ENCODE data around the gene FAM24A. TPM values are rescaled to one million over a fixed set of nuclear protein-coding genes. Genes with fewer than 3 reads are reported as not detected.

The FAM24A gene
- total RNA-seq, 4 donors from 2014 or later: not detected

DNA sequence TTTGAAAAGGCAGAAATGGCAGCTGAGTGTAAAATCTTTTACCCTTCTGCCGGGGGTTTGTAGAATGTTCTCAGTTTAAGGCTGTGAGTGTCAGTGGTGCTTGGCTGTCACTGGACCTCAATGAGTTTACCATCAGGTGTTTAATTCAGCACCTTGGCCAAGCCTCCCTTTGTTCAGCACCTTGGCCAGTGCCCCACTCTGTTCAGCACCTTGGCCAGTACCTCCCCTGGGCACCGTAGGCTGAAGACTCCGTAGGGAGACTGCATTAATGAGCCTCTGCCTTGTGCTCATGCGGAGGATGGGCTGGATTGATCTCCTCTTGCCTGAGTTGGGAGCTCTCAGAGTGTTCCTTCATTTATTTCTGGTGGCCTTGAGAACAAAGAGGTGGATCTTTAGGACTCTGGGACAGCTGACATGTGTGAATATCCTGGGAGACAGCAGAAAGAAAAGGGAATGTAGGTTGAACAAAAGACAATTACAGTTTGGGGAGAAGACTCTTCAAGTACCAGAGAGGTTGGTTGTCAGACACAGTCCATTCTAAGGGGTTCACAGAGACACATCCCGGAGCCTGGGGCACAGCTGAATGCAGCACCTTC is 1.6 kb downstream of the FAM24A start:
- no peak for DNase-seq (ENCODE audit: low spot score in 2 of 2)
- peaks cover 0 to 5% (median 0%) of the 10 kb centered on the region in 4 donors for H3K9me3 ChIP-seq
- H3K4me1 ChIP-seq: no peaks in the 10 kb centered on the region
- WGBS, 2 donors: 22 to 27% methylated on average over 5 of the region's 5 CpGs
- H3K27ac ChIP-seq: no peak overlapping the region
- H3K4me3 ChIP-seq: no peak overlapping the region
- H3K36me3 ChIP-seq: no peaks in the 10 kb centered on the region
- TF ChIP-seq EP300 (IDR thresholded peaks at IDR 0.05) (no peak), CTCF (IDR thresholded peaks at IDR 0.05) (no peak), POLR2A (IDR thresholded peaks at IDR 0.05) (no peak)
- no peaks in the 10 kb centered on the region for H3K27me3 ChIP-seq

DNA sequence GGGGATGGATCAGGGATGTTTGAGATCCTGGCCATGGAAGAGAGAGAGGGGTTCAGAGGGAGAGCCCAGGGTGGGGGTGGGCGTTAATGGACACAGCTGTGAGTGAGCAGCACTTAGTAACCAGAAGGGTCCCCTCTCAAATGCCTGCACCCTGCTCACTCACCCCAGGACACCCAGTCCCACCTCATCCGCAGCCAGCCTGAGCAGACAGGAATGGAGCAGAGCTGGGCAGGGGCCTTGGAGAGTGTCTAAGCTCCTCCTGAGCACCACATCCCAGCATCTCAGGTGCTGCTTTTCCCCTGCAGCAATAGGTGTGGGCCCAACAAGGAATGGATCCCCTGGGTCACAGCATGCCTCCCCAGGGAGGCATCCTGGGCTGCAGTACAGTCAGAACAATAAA is 5.3 kb downstream of the FAM24A start:
- TF ChIP-seq CTCF (IDR thresholded peaks at IDR 0.05): no peak
- no peak for TF ChIP-seq EP300 (IDR thresholded peaks at IDR 0.05)
- no peak for TF ChIP-seq POLR2A (IDR thresholded peaks at IDR 0.05)
- H3K36me3 ChIP-seq: no peaks in the 10 kb centered on the region
- H3K9me3 ChIP-seq: peaks cover 0 to 5% (median 0%) of the 10 kb centered on the region in 4 donors
- no peaks in the 10 kb centered on the region for H3K27me3 ChIP-seq
- H3K4me1 ChIP-seq: no peaks in the 10 kb centered on the region
- 83 to 96% methylated on average over 2 of the region's 2 CpGs for WGBS, 2 donors
- H3K27ac ChIP-seq: no peak overlapping the region
- DNase-seq (ENCODE audit: low spot score in 2 of 2): no peak
- no peak overlapping the region for H3K4me3 ChIP-seq

DNA sequence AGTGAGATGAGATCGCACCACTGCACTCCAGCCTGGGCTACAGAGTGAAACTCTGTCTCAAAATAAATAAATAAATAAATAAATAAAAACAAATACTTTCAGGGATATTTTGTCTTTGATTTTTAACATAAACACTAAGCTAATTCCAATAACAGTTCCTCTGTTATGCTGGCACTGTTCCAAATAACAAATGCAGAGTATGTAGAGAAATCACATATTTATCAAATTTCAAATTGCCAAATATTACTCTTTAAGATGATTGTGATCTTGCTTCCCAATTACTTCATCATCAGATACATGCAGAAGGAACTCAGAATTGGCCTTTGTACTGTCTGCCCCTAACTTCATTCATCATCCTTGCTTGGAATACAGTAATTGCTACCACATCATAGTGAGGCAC is 19.7 kb downstream of the FAM24A start:
- 92 to 96% methylated on average over 1 of the region's 1 CpG for WGBS, 2 donors
- Histone ChIP-seq H3K27me3 (no peaks in the 10 kb centered on the region), H3K4me3 (no peak overlapping the region), H3K36me3 (peaks cover 0 to 18% (median 0%) of the 10 kb centered on the region in 3 donors), H3K27ac (no peak overlapping the region), H3K4me1 (no peaks in the 10 kb centered on the region), H3K9me3 (no peaks in the 10 kb centered on the region)
- TF ChIP-seq EP300 (IDR thresholded peaks at IDR 0.05) (no peak), CTCF (IDR thresholded peaks at IDR 0.05) (no peak), POLR2A (IDR thresholded peaks at IDR 0.05) (no peak)
- DNase-seq (ENCODE audit: low spot score in 2 of 2): no peak

GRCh38 chr10:122931088-122931906 is 20.9 kb downstream of the FAM24A start:
- Histone ChIP-seq H3K4me3 (no peak overlapping the region), H3K9me3 (no peaks in the 10 kb centered on the region), H3K4me1 (no peaks in the 10 kb centered on the region), H3K27me3 (no peaks in the 10 kb centered on the region), H3K27ac (no peak overlapping the region), H3K36me3 (peaks cover 0 to 29% (median 0%) of the 10 kb centered on the region in 3 donors)
- TF ChIP-seq POLR2A (IDR thresholded peaks at IDR 0.05): no peak
- no peak for TF ChIP-seq CTCF (IDR thresholded peaks at IDR 0.05)
- TF ChIP-seq EP300 (IDR thresholded peaks at IDR 0.05): no peak
- 73 to 77% methylated on average over 6 of the region's 6 CpGs for WGBS, 2 donors
- no peak for DNase-seq (ENCODE audit: low spot score in 2 of 2)

All from tibial nerve (tissue), 4 donors.